ENCODE results near the gene MRPL39. TPM values are rescaled to one million over a fixed set of nuclear protein-coding genes. Genes with fewer than 3 reads are reported as not detected.

MRPL39 gene
- total and polyA plus RNA-seq, 7 donors = 40.5 to 75.0 (median 44.5) TPM

GRCh38 chr21:25577424-25578055 lies 29.7 kb downstream of the MRPL39 start:
- Histone ChIP-seq H3K4me3 (no peak overlapping the region), H3K27me3 (ENCODE audit: insufficient read depth in 3 of 3, low read length in 2 of 3) (no peaks in the 10 kb centered on the region), H3K4me1 (no peaks in the 10 kb centered on the region), H3K36me3 (ENCODE audit: insufficient read depth in 1 of 2, low read depth in 1 of 2) (peaks cover 0 to 19% of the 10 kb centered on the region in 2 donors), H3K9me3 (no peaks in the 10 kb centered on the region), H3K27ac (no peak overlapping the region)
- 92 to 97% (median 96%) methylated on average over 3 of the region's 3 CpGs for WGBS, 3 donors
- DNase-seq (no peak), ATAC-seq (no peak)
- no peak for TF ChIP-seq CTCF (IDR thresholded peaks at IDR 0.05)
- intact Hi-C loops (cut with DNase I) = no loop called here

- peak in 2 of 4 donors; percentile 34 to 64 for ATAC-seq
- DNase-seq = no peak
- intact Hi-C loops (cut with DNase I) = no loop called here
- no peak overlapping the region for H3K4me3 ChIP-seq
- no peak for TF ChIP-seq CTCF (IDR thresholded peaks at IDR 0.05)
- 65 to 71% (median 67%) methylated on average over 6 of the region's 6 CpGs for WGBS, 3 donors
- no peaks in the 10 kb centered on the region for H3K27me3 ChIP-seq (ENCODE audit: insufficient read depth in 3 of 3, low read length in 2 of 3)
- peaks cover 0 to 19% of the 10 kb centered on the region in 2 donors for H3K36me3 ChIP-seq (ENCODE audit: insufficient read depth in 1 of 2, low read depth in 1 of 2)
- H3K27ac ChIP-seq = no peak overlapping the region
- H3K4me1 ChIP-seq = no peaks in the 10 kb centered on the region
- H3K9me3 ChIP-seq = no peaks in the 10 kb centered on the region
Observed at GRCh38 chr21:25573409-25574206, 33.7 kb downstream of the MRPL39 start.

- no peak for TF ChIP-seq CTCF (IDR thresholded peaks at IDR 0.05)
- intact Hi-C loops (cut with DNase I) = no loop called here
- Histone ChIP-seq H3K36me3 (ENCODE audit: insufficient read depth in 1 of 2, low read depth in 1 of 2) (peaks cover 0 to 18% of the 10 kb centered on the region in 2 donors), H3K9me3 (no peaks in the 10 kb centered on the region), H3K4me1 (no peaks in the 10 kb centered on the region), H3K27me3 (ENCODE audit: insufficient read depth in 3 of 3, low read length in 2 of 3) (no peaks in the 10 kb centered on the region), H3K27ac (no peak overlapping the region), H3K4me3 (no peak overlapping the region)
- no peak for DNase-seq
- WGBS, 3 donors = 71 to 75% (median 75%) methylated on average over 3 of the region's 3 CpGs
- no peak for ATAC-seq
Observed at GRCh38 chr21:25572861-25573310, 34.4 kb downstream of the MRPL39 start.

GRCh38 chr21:25571726-25572121 lies 35.6 kb downstream of the MRPL39 start:
- H3K9me3 ChIP-seq = no peaks in the 10 kb centered on the region
- 69 to 88% (median 81%) methylated on average over 1 of the region's 1 CpG for WGBS, 3 donors
- no peaks in the 10 kb centered on the region for H3K4me1 ChIP-seq
- H3K27ac ChIP-seq = no peak overlapping the region
- DNase-seq = no peak
- H3K36me3 ChIP-seq (ENCODE audit: insufficient read depth in 1 of 2, low read depth in 1 of 2) = peaks cover 0 to 15% of the 10 kb centered on the region in 2 donors
- no peaks in the 10 kb centered on the region for H3K27me3 ChIP-seq (ENCODE audit: insufficient read depth in 3 of 3, low read length in 2 of 3)
- intact Hi-C loops (cut with DNase I) = no loop called here
- H3K4me3 ChIP-seq = no peak overlapping the region
- ATAC-seq = no peak
- TF ChIP-seq CTCF (IDR thresholded peaks at IDR 0.05) = no peak

All from psoas muscle (tissue), 8 donors.